ENCODE measurements around the gene MAP4.

GRCh38 chr3:47870156-47870555 is 146.1 kb downstream of the MAP4 start:
- TF ChIP-seq CTCF (IDR thresholded peaks at IDR 0.05 in 4 of 5, conservative IDR thresholded peaks at IDR 0.05 in 1 of 5): no peak
- TF ChIP-seq POLR2A (IDR thresholded peaks at IDR 0.05): no peak
